HepG2 (cell line): ENCODE measurements around the gene PMS1. TPM values are rescaled to one million over a fixed set of nuclear protein-coding genes. Genes with fewer than 3 reads are reported as not detected.

Source experiments
- AHDC1 ChIP-seq: sonication (generic); formaldehyde crosslinking; IDR thresholded peaks from 2 replicates; pipeline ENCODE4 v1.5.1; 2020; ENCODE audit warnings: mild to moderate bottlenecking, missing genetic modification reagents, borderline replicate concordance
- CBX5 ChIP-seq: sonication (generic); formaldehyde crosslinking; IDR thresholded peaks from 2 replicates; pipeline ENCODE4 v1.4.0; 2020; ENCODE audit warnings: missing genetic modification reagents, borderline replicate concordance
- EZH2 ChIP-seq: conservative IDR thresholded peaks from 2 replicates; pipeline ENCODE4 v1.6.1; 2012; ENCODE audit warnings: mild to moderate bottlenecking, low read depth, low read length, moderate library complexity
- KDM5A ChIP-seq: fragments of 200-600 bp; sonication (generic); IDR thresholded peaks from 2 replicates; pipeline ENCODE4 v1.7.0; 2018; ENCODE audit warnings: antibody characterized with exemption, mild to moderate bottlenecking, low read length, borderline replicate concordance
- NFE2 ChIP-seq: sonication (generic); formaldehyde crosslinking; IDR thresholded peaks from 2 replicates; pipeline ENCODE4 v1.4.0; 2020; ENCODE audit warnings: missing genetic modification reagents
- NFE2L1 ChIP-seq: sonication (generic); formaldehyde crosslinking; IDR thresholded peaks from 2 replicates; pipeline ENCODE4 v1.4.0; 2020; ENCODE audit warnings: missing genetic modification reagents, mild to moderate bottlenecking, borderline replicate concordance
- NRL ChIP-seq: sonication (generic); formaldehyde crosslinking; IDR thresholded peaks from 2 replicates; pipeline ENCODE4 v1.5.0; 2020; ENCODE audit warnings: missing genetic modification reagents, mild to moderate bottlenecking, moderate library complexity, borderline replicate concordance
- ZBTB4 ChIP-seq: sonication (generic); formaldehyde crosslinking; IDR thresholded peaks from 2 replicates; pipeline ENCODE4 v1.4.0; 2020; ENCODE audit warnings: missing genetic modification reagents, mild to moderate bottlenecking, borderline replicate concordance
- ZNF124 ChIP-seq: sonication (generic); formaldehyde crosslinking; IDR thresholded peaks from 2 replicates; pipeline ENCODE4 v1.4.0; 2020; ENCODE audit warnings: missing genetic modification reagents
- ZNF264 ChIP-seq: sonication (generic); formaldehyde crosslinking; IDR thresholded peaks from 2 replicates; pipeline ENCODE4 v1.4.0; 2020; ENCODE audit warnings: missing genetic modification reagents
- ZNF746 ChIP-seq: sonication (generic); formaldehyde crosslinking; IDR thresholded peaks from 2 replicates; pipeline ENCODE4 v1.8.0; 2022; ENCODE audit warnings: mild to moderate bottlenecking, missing genetic modification reagents
- polyA plus RNA-seq, 8 experiments: library from polyadenylated mRNA; depleted of rRNA in 3 of 8; stranded (reverse) in 7 of 8; unstranded in 1 of 8; fragments of >200 nt; fragmentation: Illumina TruSeq in 4 of 8; extraction: Trizol in 4 of 8; gene quantifications; 2 replicates each; pipeline versions ENCODE4 v1.2.1 to v1.2.3, GENCODE V29; 2011 to 2016; ENCODE audit warnings: low read depth in 4 of 8, missing spikeins in 1 of 8, mixed read lengths in 1 of 8; ENCODE audit not compliant: insufficient read depth in 1 of 8
- total RNA-seq, 5 experiments: library from RNA; depleted of rRNA; stranded (reverse); fragments of >200 nt; fragmentation: Illumina TruSeq; extraction: Trizol; gene quantifications; 2 replicates each; pipeline ENCODE4 v1.2.3, GENCODE V29; 2016; ENCODE audit warnings: low read depth in 1 of 5
- TF ChIP-seq, protein P1 (sequence below): sonication (generic); formaldehyde crosslinking; IDR thresholded peaks from 2 replicates; pipeline ENCODE4 v1.4.0; 2020; ENCODE audit warnings: missing genetic modification reagents, borderline replicate concordance
- TF ChIP-seq, protein P2 (sequence below): sonication (generic); formaldehyde crosslinking; IDR thresholded peaks from 2 replicates; pipeline ENCODE4 v1.5.0; 2020; ENCODE audit warnings: missing genetic modification reagents

The PMS1 gene
- total and polyA plus RNA-seq, 2 of the 13 experiments (the other 11 are each of a cell fraction or from before 2014, with no cell fraction given), result 14.6 to 39.9 TPM

DNA sequence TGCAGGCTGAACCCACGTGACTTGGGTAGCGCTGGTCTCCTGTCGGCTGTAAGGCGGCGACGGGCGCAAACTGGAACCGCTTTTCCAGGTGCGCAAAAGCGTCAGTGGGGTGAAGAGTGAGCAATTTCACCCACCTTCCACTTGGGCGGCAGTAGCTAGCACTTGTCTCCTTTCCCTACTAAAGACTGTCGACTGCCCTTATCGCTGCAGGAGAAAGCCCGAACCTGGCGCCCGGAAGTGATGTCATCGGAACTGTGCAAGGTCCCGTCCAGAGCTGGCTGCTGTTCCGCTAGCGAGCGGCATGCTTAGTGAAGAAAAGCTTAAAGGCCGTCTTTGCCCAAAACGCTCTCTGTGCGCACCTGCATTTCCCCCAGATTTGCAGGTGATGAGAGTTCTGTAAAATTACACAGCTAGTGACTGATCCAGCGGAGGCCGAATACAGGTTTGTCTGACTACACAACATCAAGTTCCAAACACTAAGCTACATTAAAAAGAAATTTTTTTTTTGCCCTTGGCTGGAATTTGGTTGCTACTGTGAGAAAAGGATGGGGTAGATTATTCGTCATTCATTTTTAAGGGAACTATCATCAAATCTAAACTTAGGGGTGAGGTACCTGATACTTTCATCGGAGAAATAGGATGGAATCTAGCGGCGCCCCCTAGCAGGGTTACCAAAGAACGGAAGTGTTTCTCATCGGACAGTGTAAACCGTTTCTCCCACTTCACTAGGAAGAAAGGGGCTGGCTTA, 21.5 kb upstream of the PMS1 start, which contains the start of gene OSGEPL1 (continued):
- TF ChIP-seq AHDC1 (CRISPR knock-in tag) (no peak; the same call in 1 of the 2 replicates), NRL (CRISPR knock-in tag) (peak; percentile 88; the same call in 1 of the 2 replicates), ZBTB4 (CRISPR knock-in tag) (peak; percentile 76; the same call in 1 of the 2 replicates), CBX5 (CRISPR knock-in tag) (peak; percentile 86; the same call in 1 of the 2 replicates), ZNF124 (CRISPR knock-in tag) (peak; percentile 78; the same call in 1 of the 2 replicates), ZNF264 (peak; percentile 69; the same call in 1 of the 2 replicates), ZNF746 (CRISPR knock-in tag) (peak; percentile 51; the same call in 1 of the 2 replicates), KDM5A (peak; percentile 97), EZH2 (no peak), NFE2 (CRISPR knock-in tag) (no peak), NFE2L1 (no peak)
- TF ChIP-seq, protein P1, sequence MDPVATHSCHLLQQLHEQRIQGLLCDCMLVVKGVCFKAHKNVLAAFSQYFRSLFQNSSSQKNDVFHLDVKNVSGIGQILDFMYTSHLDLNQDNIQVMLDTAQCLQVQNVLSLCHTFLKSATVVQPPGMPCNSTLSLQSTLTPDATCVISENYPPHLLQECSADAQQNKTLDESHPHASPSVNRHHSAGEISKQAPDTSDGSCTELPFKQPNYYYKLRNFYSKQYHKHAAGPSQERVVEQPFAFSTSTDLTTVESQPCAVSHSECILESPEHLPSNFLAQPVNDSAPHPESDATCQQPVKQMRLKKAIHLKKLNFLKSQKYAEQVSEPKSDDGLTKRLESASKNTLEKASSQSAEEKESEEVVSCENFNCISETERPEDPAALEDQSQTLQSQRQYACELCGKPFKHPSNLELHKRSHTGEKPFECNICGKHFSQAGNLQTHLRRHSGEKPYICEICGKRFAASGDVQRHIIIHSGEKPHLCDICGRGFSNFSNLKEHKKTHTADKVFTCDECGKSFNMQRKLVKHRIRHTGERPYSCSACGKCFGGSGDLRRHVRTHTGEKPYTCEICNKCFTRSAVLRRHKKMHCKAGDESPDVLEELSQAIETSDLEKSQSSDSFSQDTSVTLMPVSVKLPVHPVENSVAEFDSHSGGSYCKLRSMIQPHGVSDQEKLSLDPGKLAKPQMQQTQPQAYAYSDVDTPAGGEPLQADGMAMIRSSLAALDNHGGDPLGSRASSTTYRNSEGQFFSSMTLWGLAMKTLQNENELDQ (CRISPR knock-in tag), result no peak
- TF ChIP-seq, protein P2, sequence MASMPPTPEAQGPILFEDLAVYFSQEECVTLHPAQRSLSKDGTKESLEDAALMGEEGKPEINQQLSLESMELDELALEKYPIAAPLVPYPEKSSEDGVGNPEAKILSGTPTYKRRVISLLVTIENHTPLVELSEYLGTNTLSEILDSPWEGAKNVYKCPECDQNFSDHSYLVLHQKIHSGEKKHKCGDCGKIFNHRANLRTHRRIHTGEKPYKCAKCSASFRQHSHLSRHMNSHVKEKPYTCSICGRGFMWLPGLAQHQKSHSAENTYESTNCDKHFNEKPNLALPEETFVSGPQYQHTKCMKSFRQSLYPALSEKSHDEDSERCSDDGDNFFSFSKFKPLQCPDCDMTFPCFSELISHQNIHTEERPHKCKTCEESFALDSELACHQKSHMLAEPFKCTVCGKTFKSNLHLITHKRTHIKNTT (CRISPR knock-in tag), result no peak
